Suprapubic skin (tissue), 4 donors: ENCODE measurements around the gene RPTOR.

Experiments
- EP300 ChIP-seq: sonication (generic); formaldehyde crosslinking; IDR thresholded peaks from one replicate; pipeline ENCODE4 v1.6.1; 2017; ENCODE audit warnings: antibody characterized with exemption
- POLR2A ChIP-seq, 2 donors: fragments of 450-650 bp; IDR thresholded peaks; one replicate each; pipeline ENCODE4 v1.6.1; 2017; ENCODE audit warnings: antibody characterized with exemption in 2 of 2, mild to moderate bottlenecking in 2 of 2, moderate library complexity in 2 of 2
- POLR2AphosphoS5 ChIP-seq, 3 donors: sonication (generic); formaldehyde crosslinking; IDR thresholded peaks; one replicate each; pipeline ENCODE4 v1.6.1; 2017; ENCODE audit warnings: antibody characterized with exemption in 3 of 3
- TF ChIP-seq, protein P1 (sequence below), 2 donors: fragments of 200-600 bp in 1 of 2; fragments of 450-650 bp in 1 of 2; sonication (generic) in 1 of 2; IDR thresholded peaks; one replicate each; pipeline ENCODE4 v1.5.1; 2016 to 2019; ENCODE audit warnings: antibody characterized with exemption in 2 of 2, mild to moderate bottlenecking in 1 of 2, moderate library complexity in 1 of 2

DNA sequence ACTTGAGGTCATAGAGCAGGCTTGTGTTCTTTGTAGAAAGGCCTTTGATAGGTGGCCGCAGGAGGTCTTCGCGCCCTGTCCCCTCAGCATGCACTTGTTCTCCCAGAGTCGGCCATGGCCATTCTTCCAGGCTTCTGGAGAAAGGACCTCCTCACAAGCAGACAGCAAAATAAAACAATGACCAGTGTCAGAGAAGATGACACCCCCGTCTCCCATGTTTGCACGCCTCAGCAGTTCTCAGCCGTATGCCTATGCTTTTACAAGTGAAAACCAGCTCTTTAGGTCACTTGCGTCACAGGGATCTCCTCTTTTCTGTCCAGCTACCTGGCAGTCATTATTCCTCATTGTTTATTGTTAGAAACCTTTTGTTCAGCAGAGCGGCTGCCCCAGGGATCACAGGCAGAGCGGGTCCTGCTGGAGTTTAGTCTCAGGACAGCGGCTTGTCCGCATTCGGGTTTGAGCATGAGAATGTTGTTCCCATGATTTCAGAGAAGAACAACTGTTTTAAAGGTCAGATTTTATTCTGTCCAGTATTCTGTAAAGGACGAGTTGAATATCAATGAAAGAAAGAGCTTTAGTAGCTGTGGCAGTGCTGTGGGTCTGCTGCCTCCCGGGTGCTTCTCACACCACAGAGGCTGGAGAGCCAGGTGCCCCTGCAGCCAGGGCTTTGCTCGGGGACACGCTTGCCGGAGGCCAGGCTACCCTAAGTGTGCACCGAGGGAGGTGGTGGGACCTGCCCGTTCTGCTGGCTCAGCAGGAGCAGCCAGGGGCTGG lies 123.9 kb downstream of the RPTOR start:
- TF ChIP-seq, protein P1, sequence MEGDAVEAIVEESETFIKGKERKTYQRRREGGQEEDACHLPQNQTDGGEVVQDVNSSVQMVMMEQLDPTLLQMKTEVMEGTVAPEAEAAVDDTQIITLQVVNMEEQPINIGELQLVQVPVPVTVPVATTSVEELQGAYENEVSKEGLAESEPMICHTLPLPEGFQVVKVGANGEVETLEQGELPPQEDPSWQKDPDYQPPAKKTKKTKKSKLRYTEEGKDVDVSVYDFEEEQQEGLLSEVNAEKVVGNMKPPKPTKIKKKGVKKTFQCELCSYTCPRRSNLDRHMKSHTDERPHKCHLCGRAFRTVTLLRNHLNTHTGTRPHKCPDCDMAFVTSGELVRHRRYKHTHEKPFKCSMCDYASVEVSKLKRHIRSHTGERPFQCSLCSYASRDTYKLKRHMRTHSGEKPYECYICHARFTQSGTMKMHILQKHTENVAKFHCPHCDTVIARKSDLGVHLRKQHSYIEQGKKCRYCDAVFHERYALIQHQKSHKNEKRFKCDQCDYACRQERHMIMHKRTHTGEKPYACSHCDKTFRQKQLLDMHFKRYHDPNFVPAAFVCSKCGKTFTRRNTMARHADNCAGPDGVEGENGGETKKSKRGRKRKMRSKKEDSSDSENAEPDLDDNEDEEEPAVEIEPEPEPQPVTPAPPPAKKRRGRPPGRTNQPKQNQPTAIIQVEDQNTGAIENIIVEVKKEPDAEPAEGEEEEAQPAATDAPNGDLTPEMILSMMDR (IDR thresholded peaks at IDR 0.05), result no peak
- TF ChIP-seq POLR2A (IDR thresholded peaks at IDR 0.05), result no peak
- TF ChIP-seq POLR2AphosphoS5 (IDR thresholded peaks at IDR 0.05), result no peak
- no peak for TF ChIP-seq EP300
